NCI-H345 treated with DMSO at 0.1 percent for 48 hours (cell line): ENCODE results near the gene FASTKD1.
A peak's percentile ranks its signal among the peaks of the same experiment; 100 is the strongest.

Source experiments
- DNase-seq: peaks from one replicate; lab custom pipeline; 2025; ENCODE audit not compliant: unreplicated experiment; lab: John Stamatoyannopoulos, UW

Gene FASTKD1

GRCh38 chr2:169509298-169509885 is 64.3 kb downstream of the FASTKD1 start, which contains the start of gene KLHL41:
Gene KLHL41 (plus strand): TSS chr2:169509702. CDS start chr2:169509779, 77 bp downstream.
- peak; percentile 35 for DNase-seq

GRCh38 chr2:169507698-169508097 is 66.0 kb downstream of the FASTKD1 start:
- DNase-seq = peak; percentile 83

GRCh38 chr2:169504651-169505050 is 69.0 kb downstream of the FASTKD1 start:
- no peak for DNase-seq

GRCh38 chr2:169495310-169495928 is 78.2 kb downstream of the FASTKD1 start:
- DNase-seq = no peak

GRCh38 chr2:169493360-169493759 is 80.3 kb downstream of the FASTKD1 start:
- DNase-seq = no peak

- DNase-seq = no peak
Observed at GRCh38 chr2:169491378-169491777, 82.3 kb downstream of the FASTKD1 start.

- no peak for DNase-seq
Observed at GRCh38 chr2:169490834-169491233, 82.8 kb downstream of the FASTKD1 start.

GRCh38 chr2:169486487-169486886 is 87.2 kb downstream of the FASTKD1 start:
- no peak for DNase-seq

GRCh38 chr2:169485650-169486138 is 88.0 kb downstream of the FASTKD1 start:
- DNase-seq = no peak

GRCh38 chr2:169480079-169480465 is 93.6 kb downstream of the FASTKD1 start:
- DNase-seq = no peak
